Embryonic facial prominence (tissue), 1 donor: Measurements from ENCODE around the gene EPOP.

Experiments used
- DNase-seq: peaks from one replicate; pipeline ENCODE4 v3.0.0-alpha.2; 2016; ENCODE audit errors: extremely low spot score

EPOP gene

GRCh38 chr17:38674014-38674748 is 576 bp downstream of the EPOP start:
- DNase-seq, result no peak

- no peak for DNase-seq
Observed at GRCh38 chr17:38673707-38674013, 1.1 kb downstream of the EPOP start.

GRCh38 chr17:38672788-38673706 is 1.7 kb downstream of the EPOP start:
- no peak for DNase-seq

DNA sequence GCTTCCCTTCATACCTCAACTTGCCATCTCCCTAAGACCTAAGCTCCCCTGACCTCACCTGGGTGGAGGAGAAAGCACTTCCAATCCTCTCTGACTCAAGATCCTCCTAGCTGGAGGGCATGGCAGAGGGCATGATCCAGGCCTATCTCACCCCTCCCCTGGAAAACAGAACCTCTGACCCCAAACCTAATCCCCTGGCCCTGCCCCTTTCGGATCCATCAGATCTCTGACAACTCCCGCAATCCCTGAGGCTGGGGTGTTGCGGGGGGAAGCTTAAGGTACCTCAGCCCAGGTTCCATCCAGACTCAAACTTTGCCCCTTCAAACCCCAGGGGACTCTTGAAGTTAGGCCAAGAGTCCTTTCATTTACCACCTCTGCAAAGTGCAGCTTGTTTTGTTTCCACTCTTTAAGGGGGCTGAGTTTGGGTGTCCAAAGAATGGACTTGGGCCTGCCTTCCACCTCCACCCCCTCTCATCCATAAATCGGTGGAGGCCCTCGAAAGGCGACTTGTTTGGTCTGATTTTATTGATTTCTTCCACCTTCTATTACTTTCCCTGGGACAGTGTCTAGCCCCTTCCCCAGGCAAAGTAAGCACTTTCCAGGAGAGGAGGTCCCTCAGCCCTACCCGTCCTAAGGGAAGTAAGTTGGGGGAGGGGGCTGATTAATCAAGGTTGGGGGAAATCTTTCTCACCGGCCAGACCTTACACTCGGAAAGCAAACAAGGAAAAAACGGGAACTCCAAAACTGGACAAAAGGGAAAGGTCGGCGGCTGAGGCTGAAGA is 2.6 kb downstream of the EPOP start:
- DNase-seq, result no peak

- DNase-seq, result no peak
Observed at GRCh38 chr17:38669520-38669919, 5.2 kb downstream of the EPOP start.

GRCh38 chr17:38667787-38668122 is 7.0 kb downstream of the EPOP start:
- DNase-seq, result no peak

- no peak for DNase-seq
Observed at GRCh38 chr17:38667099-38667786, 7.5 kb downstream of the EPOP start.

- DNase-seq, result no peak
Observed at GRCh38 chr17:38663964-38664644, 10.7 kb downstream of the EPOP start.

- no peak for DNase-seq
Observed at GRCh38 chr17:38663125-38663751, 11.5 kb downstream of the EPOP start.

DNA sequence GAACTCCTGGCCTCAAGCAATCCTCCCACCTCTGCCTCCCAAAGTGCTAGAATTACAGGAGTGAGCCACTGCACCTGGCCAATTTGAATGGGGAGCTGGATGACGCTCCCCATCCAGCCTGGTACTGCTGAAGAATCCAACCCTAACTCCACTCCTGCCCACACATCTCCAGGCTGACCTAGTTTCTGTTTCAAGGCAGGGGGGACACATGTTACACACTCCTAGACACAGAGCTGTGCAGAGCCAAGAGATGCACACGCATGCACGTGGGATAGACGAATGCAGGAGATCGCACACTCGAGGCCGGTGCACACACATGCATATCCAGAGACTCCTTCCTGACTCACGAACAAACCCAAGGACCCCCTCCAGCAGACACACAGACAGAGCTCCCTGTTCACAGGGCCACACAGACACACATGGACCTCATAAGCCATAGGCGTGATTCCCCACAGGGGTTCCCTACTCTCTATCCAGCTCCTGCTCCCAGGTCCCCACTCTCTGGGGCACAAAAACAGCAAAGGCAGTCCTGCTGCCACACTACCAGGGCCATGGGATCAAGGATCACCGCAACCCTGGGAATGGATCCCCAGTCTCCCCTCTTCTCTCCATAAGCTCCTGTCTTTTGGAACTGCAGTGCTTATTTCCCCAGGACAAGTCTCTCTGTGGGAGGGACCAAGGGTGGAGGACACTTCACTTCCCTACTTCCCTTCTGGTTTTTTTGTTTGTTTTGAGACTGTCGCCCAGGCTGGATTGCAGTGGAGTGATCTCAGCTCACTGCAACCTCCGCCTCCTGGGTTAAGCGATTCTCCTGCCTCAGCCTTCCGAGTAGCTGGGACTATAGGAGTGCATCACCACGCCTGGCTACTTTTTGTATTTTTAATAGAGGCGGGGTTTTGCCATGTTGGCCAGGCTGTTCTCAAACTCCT is 14.4 kb downstream of the EPOP start:
- DNase-seq, result no peak

DNA sequence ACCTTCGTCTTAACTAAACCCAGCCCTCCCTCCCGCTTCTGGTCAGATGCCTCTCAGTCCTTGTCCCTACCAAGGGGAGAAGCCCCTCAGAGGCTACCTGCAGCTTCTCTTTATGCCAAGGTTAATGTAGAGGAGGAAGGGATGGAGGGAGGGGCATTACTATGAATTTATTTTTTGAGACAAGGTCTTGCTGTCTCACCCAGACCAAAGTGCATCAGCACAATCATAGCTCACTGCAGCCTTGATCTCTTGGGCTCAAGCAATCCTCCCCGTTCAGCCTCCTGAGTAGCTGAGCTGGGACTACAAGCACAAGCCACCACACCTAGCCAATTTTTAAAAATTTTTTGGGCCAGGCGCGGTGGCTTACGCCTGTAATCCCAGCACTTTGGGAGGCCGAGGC is 15.3 kb downstream of the EPOP start:
- DNase-seq, result no peak

- no peak for DNase-seq
Observed at GRCh38 chr17:38658741-38659345, 15.9 kb downstream of the EPOP start.

DNA sequence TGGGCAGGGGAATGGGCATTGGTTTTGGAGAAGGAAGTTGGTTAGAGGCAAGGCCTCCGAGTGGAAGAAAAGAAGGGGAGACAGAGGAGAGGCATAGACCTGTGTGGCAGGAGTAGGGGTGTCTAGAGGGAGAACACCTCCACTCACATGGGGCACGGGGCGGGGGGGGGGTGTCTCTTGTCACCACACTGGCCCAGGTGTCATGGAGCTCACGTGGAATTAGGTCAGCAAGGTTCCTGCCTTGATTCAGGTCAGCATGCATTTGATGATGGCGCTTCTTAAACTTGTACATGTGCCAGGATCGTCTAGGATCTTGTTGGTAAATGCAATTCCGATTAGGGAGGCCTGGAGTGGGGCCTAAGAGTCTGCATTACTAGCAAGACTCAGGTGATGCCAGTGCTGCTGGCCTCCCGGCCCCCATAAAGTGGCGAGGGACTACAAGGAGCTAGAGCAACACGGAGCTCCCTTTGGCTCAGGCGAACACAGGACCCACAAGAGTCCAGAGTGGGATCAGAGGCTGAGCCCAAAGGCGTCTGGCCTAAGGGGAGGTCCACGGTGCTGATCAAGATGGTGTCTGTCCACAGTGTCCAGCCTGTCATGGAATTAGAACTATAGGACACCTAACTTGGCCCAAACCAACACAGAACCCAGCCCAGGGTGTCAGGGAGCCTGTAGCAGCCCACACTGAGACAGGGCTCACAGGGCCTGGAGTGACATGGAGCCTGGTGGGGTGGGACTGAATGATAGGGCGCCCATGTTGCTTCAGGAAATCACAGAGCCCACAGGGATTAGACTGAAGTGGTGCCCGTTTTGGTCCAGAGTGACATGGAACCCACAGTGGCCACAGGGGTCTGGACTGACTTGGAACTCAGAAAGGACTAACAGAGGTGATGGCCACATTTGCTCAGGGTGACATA is 16.7 kb downstream of the EPOP start:
- DNase-seq, result no peak

DNA sequence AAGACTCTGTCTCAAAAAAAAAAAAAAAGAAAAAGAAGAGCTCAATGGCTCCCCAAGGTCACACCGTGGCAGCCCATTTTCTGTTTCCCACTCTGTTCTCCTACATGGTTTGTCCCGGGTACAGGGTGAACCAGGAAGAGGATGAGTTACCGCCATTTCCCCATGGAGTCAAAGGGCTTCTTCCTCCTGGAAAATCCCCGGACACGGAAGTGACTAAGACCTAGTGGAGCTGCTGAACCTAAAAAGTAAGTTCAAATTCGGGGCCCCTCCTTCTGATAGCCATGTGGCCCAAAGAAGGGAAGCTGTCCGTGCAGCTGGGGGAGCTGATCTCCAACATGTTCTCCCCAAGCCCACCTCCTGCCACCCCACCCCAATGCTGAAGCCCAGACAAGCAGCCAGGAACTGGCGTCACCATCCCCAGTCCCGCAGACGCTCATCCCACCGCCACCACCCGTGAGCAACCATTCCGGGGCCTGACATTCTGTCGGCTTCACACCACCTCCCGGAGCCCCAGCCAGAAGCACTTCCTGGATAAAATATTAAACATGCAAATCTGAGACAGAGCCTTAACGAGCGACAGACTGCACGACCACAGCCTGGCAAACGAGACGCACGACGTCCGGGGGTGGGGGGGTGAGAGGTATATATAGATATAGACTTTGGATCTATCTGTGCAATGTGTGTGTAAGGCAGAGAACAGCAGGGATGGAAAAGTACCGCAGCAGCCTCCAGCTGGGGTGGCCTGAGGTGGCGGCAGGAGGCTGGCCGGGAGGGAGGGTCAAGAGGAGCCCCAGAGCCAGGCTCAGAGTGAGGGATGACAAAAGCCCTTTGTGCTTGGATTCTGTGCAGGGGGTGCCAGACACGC is 17.6 kb downstream of the EPOP start:
- no peak for DNase-seq

GRCh38 chr17:38654411-38655398 is 20.1 kb downstream of the EPOP start:
- DNase-seq, result no peak

DNA sequence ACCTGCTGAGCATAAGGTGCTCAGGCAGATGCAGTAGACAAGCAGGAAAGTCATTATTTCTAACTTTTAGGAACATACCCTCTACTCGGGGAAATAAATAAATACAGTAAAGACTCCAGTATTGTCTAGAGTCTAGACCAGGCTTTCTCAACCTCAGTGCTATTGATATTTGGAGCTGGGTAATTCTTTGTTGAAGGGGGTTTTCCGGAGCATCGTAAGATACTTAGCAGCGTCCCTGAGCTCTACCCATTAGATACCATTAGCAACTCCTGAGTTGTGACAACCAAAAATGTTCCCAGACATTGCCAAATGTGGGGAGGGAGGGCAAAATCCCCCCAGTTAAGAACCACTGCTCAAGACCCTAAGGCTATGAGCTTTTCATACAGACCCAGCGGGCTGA is 21.1 kb downstream of the EPOP start:
- no peak for DNase-seq
